ENCODE measurements around the gene C22orf31.

Gene C22orf31

GRCh38 chr22:29103121-29103520 is 41.5 kb upstream of the C22orf31 start:
- TF ChIP-seq EZH2phosphoT487 (conservative IDR thresholded peaks at IDR 0.05; ENCODE audit: low read length): no peak
- H3K9ac ChIP-seq (ENCODE audit: low read length): no peak overlapping the region
- no peaks in the 10 kb centered on the region for H3K36me3 ChIP-seq (ENCODE audit: low read length)
- no peak overlapping the region for H3K27ac ChIP-seq (ENCODE audit: low read depth, low read length)
- H3K79me2 ChIP-seq (ENCODE audit: insufficient read depth, low read length): no peaks in the 10 kb centered on the region
- H2AFZ ChIP-seq (ENCODE audit: low read depth, low read length, severe bottlenecking): no peak overlapping the region
- no peaks in the 10 kb centered on the region for H3K9me3 ChIP-seq (ENCODE audit: insufficient read depth, low read length)
- no peaks in the 10 kb centered on the region for H3K27me3 ChIP-seq (ENCODE audit: low read length)
- H3F3A ChIP-seq (ENCODE audit: insufficient read depth): no peaks in the 10 kb centered on the region
- no peak overlapping the region for H3K4me2 ChIP-seq (ENCODE audit: low read depth, low read length, poor library complexity, severe bottlenecking)
- H3K9me2 ChIP-seq (replicated peaks; ENCODE audit: insufficient read depth, low read length): no peaks in the 10 kb centered on the region
- H4K20me1 ChIP-seq (ENCODE audit: low read depth, low read length): no peaks in the 10 kb centered on the region
- no peak overlapping the region for H3K4me3 ChIP-seq (ENCODE audit: insufficient read depth, low read length, poor library complexity, severe bottlenecking)

GRCh38 chr22:29102300-29102699 is 40.7 kb upstream of the C22orf31 start:
- Histone ChIP-seq H2AFZ (ENCODE audit: low read depth, low read length, severe bottlenecking) (no peak overlapping the region), H3K9me2 (replicated peaks; ENCODE audit: insufficient read depth, low read length) (no peaks in the 10 kb centered on the region), H4K20me1 (ENCODE audit: low read depth, low read length) (no peaks in the 10 kb centered on the region), H3K79me2 (ENCODE audit: insufficient read depth, low read length) (no peaks in the 10 kb centered on the region), H3K9ac (ENCODE audit: low read length) (no peak overlapping the region), H3K4me3 (ENCODE audit: insufficient read depth, low read length, poor library complexity, severe bottlenecking) (no peak overlapping the region), H3K36me3 (ENCODE audit: low read length) (no peaks in the 10 kb centered on the region), H3K4me2 (ENCODE audit: low read depth, low read length, poor library complexity, severe bottlenecking) (no peak overlapping the region), H3K9me3 (ENCODE audit: insufficient read depth, low read length) (no peaks in the 10 kb centered on the region), H3K27ac (ENCODE audit: low read depth, low read length) (no peak overlapping the region), H3F3A (ENCODE audit: insufficient read depth) (no peaks in the 10 kb centered on the region), H3K27me3 (ENCODE audit: low read length) (no peaks in the 10 kb centered on the region)
- TF ChIP-seq EZH2phosphoT487 (conservative IDR thresholded peaks at IDR 0.05; ENCODE audit: low read length) (no peak), CTCF (IDR thresholded peaks at IDR 0.05; ENCODE audit: insufficient read depth, low read length, poor library complexity, severe bottlenecking) (no peak)

- no peak overlapping the region for H3K4me3 ChIP-seq (ENCODE audit: insufficient read depth, low read length, poor library complexity, severe bottlenecking)
- H3K27me3 ChIP-seq (ENCODE audit: low read length): no peaks in the 10 kb centered on the region
- no peaks in the 10 kb centered on the region for H4K20me1 ChIP-seq (ENCODE audit: low read depth, low read length)
- H2AFZ ChIP-seq (ENCODE audit: low read depth, low read length, severe bottlenecking): no peak overlapping the region
- H3K9me2 ChIP-seq (replicated peaks; ENCODE audit: insufficient read depth, low read length): no peaks in the 10 kb centered on the region
- H3K9ac ChIP-seq (ENCODE audit: low read length): no peak overlapping the region
- TF ChIP-seq EZH2phosphoT487 (conservative IDR thresholded peaks at IDR 0.05; ENCODE audit: low read length) (no peak), CTCF (IDR thresholded peaks at IDR 0.05; ENCODE audit: insufficient read depth, low read length, poor library complexity, severe bottlenecking) (no peak)
- H3K4me2 ChIP-seq (ENCODE audit: low read depth, low read length, poor library complexity, severe bottlenecking): no peak overlapping the region
- H3K36me3 ChIP-seq (ENCODE audit: low read length): no peaks in the 10 kb centered on the region
- no peaks in the 10 kb centered on the region for H3K9me3 ChIP-seq (ENCODE audit: insufficient read depth, low read length)
- no peaks in the 10 kb centered on the region for H3K79me2 ChIP-seq (ENCODE audit: insufficient read depth, low read length)
- no peak overlapping the region for H3K27ac ChIP-seq (ENCODE audit: low read depth, low read length)
- no peaks in the 10 kb centered on the region for H3F3A ChIP-seq (ENCODE audit: insufficient read depth)
Observed at GRCh38 chr22:29098296-29098695, 36.7 kb upstream of the C22orf31 start.

- Histone ChIP-seq H3K9ac (ENCODE audit: low read length) (no peak overlapping the region), H4K20me1 (ENCODE audit: low read depth, low read length) (no peaks in the 10 kb centered on the region), H3K36me3 (ENCODE audit: low read length) (no peaks in the 10 kb centered on the region), H2AFZ (ENCODE audit: low read depth, low read length, severe bottlenecking) (no peak overlapping the region), H3K4me3 (ENCODE audit: insufficient read depth, low read length, poor library complexity, severe bottlenecking) (no peak overlapping the region), H3K27me3 (ENCODE audit: low read length) (no peaks in the 10 kb centered on the region), H3K4me2 (ENCODE audit: low read depth, low read length, poor library complexity, severe bottlenecking) (no peak overlapping the region), H3K9me3 (ENCODE audit: insufficient read depth, low read length) (no peaks in the 10 kb centered on the region), H3F3A (ENCODE audit: insufficient read depth) (no peaks in the 10 kb centered on the region), H3K79me2 (ENCODE audit: insufficient read depth, low read length) (no peaks in the 10 kb centered on the region), H3K27ac (ENCODE audit: low read depth, low read length) (no peak overlapping the region), H3K9me2 (replicated peaks; ENCODE audit: insufficient read depth, low read length) (no peaks in the 10 kb centered on the region)
- TF ChIP-seq EZH2phosphoT487 (conservative IDR thresholded peaks at IDR 0.05; ENCODE audit: low read length) (no peak), CTCF (IDR thresholded peaks at IDR 0.05; ENCODE audit: insufficient read depth, low read length, poor library complexity, severe bottlenecking) (no peak)
Observed at GRCh38 chr22:29096736-29097669, 35.4 kb upstream of the C22orf31 start.

Measured in SU-DHL-6 (cell line).